Activated gamma-delta T cell treated with Interleukin-2 at 50 U/mL for 16 hours (primary cell): ENCODE results near the gene TNFAIP8.
A peak's percentile ranks its signal among the peaks of the same experiment; 100 is the strongest.
"Not testable (repeated sequence)": the region's sequence is repeated elsewhere in the genome, so short reads cannot be mapped to it uniquely, and the experiment has no call there.

ENCODE experiments used
- DNase-seq: peaks from one replicate; pipeline ENCODE4 v3.0.0-alpha.2; 2020

The TNFAIP8 gene

GRCh38 chr5:119432674-119433237, 76.9 kb downstream of the TNFAIP8 start:
- not testable (repeated sequence) for DNase-seq

DNA sequence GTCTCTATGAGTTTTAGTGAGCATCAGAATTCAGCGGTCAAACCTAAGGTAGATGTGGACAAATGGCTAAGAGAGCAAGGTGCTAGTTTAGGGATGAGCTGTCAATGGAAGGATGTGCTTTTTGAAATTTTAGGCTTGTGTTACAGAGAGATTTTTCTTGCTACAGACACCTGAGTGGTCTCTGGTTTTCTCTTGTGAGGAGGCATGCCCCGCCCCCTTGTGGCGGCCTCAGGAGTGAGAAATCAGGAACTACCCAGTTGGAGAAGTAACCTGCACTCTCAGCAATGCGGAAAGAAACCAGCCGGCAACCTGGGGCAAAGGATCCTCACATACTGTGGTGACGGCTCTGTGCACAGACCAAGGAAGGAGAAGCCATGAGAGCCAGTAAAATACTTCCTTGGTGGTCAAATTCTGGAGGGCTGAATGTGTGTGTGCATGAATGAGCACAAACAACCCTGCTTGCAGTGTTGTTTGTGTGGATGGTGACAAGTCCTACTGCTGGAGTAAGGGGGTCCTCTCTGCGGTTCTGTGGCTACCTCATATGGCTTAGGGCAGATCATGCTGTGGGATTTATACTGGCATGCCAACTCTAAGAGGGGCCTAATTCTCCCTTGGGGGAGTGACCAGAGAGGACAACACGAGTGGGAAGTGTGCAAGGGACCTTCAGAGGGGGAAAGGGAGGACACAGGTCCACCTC, 79.8 kb downstream of the TNFAIP8 start:
- peak; percentile 71 for DNase-seq

DNA sequence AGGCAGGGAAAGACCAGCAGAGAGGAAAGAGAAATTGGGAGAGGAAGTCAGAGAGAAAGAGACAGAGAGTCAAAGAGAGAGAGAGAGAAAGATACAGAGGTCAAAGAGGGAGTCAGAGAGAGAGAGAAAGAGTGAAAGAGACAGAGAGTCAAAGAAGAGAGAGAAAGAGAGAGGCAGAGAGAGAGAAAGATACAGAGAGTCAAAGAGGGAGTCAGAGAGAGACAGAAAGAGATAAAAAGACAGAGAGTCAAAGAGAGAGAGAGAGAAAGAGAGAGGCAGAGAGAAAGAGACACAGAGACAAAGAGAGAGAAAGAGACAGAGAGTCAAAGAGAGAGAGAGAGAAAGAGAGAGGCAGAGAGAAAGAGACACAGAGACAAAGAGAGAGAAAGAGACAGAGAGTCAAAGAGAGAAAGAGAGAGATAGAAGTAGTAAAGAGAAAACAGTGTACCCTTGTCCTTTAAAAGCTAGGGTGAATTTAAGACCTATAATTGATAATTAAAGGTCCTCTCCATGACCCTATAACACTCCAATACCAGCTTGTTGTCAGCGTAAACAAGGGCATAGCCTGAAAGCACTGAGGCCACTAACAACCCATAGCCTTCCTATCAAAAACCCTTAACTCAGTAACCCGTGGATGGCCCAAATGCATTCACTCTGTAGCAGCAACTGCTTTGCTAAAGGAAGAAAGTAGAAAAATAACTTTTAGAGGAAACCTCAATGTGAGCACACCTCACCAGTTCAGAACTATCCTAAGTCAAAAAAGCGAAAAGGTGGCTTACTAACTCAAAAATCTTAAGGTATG, 82.2 kb downstream of the TNFAIP8 start:
- not testable (repeated sequence) for DNase-seq

DNA sequence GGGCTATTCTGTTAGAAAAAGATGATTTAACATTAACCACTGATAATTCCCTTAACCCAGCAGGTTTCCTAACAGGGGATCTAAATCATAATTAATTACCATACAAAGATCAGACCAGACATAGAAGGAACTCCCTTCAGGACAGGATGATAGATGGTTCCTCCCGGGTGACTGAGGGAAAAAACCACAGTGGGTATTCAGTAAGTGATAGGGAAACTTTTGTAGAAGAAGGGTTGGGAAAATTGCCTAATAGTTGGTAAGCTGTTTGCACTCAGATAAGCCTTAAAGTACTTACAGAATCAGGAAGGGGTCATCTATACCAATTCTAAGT, 82.7 kb downstream of the TNFAIP8 start:
- not testable (repeated sequence) for DNase-seq

DNA sequence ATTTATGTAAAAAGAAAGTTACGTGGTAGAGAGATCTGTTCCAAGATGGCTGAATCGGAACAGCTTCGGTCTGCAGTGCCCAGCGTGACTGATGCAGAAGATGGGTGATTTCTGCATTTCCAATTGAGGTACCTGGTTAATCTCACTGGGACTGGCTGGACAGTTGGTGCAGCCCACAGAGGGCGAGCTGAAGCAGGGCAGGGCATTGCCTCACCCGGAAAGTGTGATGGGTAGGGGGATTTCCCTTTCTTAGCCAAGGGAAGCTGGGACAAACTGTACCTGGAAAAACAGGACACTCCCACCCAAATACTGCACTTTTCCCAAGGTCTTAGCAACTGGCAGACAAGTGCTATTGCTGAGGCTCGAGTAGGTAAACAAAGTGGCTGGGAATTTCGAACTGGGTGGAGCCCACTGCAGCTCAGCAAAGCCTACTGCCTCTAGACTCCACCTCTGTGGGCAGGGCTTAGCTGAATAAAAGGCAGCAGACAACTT, 83.4 kb downstream of the TNFAIP8 start:
- DNase-seq = no peak

DNA sequence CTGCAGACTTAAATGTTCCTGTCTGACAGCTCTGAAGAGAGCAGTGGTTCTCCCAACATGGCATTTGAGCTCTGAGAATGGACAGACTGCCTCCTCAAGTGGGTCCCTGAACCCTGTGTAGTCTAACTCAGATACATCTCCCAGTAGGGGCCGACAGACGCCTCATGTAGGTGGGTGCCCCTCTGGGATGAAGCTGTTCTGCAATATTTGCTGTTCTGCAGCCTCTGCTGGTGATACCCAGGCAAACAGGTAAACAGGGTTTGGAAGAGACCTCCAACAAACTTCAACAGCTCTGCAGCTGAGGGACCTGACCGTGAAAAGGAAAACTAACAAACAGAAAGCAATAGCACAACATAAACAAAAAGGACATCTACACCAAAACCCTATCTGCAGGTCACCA, 83.8 kb downstream of the TNFAIP8 start:
- DNase-seq = not testable (repeated sequence)

DNA sequence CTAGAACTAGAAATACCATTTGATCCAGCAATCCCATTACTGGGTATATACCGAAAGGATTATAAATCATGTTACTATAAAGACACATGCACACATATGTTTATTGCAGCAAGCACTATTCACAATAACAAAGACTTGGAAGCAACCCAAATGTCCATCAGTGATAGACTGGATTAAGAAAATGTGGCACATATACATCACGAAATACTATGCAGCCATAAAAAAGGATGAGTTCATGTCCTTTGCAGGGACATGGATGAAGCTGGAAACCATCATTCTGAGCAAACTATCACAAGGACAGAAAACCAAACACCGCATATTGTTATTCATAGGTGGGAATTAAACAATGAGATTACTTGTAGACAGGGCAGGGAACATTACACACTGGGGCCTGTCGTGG, 88.8 kb downstream of the TNFAIP8 start:
- not testable (repeated sequence) for DNase-seq

GRCh38 chr5:119445544-119445943, 89.7 kb downstream of the TNFAIP8 start:
- DNase-seq = no peak
